ENCODE data around the gene DRGX. TPM values are rescaled to one million over a fixed set of nuclear protein-coding genes. Genes with fewer than 3 reads are reported as not detected.

Gene DRGX
- total RNA-seq, 1 experiment from 2014 or later: not detected

GRCh38 chr10:49335364-49335972, 60.4 kb downstream of the DRGX start:
- H3K79me2 ChIP-seq (ENCODE audit: low read length): no peaks in the 10 kb centered on the region
- H3K4me3 ChIP-seq (ENCODE audit: low read length): no peak overlapping the region
- no peak for DNase-seq
- no peaks in the 10 kb centered on the region for H3K9me2 ChIP-seq (replicated peaks; ENCODE audit: insufficient read depth, low read length)
- H3K4me1 ChIP-seq (ENCODE audit: low read length): no peaks in the 10 kb centered on the region
- H3K27me3 ChIP-seq (ENCODE audit: low read length): no peaks in the 10 kb centered on the region
- H3K9me3 ChIP-seq (ENCODE audit: low read length): no peaks in the 10 kb centered on the region
- no peak overlapping the region for H2AFZ ChIP-seq (ENCODE audit: low read length)
- no peak overlapping the region for H3K27ac ChIP-seq (ENCODE audit: low read length)
- no peaks in the 10 kb centered on the region for H3K36me3 ChIP-seq (ENCODE audit: insufficient read depth, low read length)
- H3K4me2 ChIP-seq (ENCODE audit: low read depth, low read length, poor library complexity, severe bottlenecking): no peak overlapping the region
- no peak overlapping the region for H3K9ac ChIP-seq (ENCODE audit: low read length)
- no peaks in the 10 kb centered on the region for H4K20me1 ChIP-seq (ENCODE audit: insufficient read depth, low read depth, low read length)

- H3K36me3 ChIP-seq (ENCODE audit: insufficient read depth, low read length): no peaks in the 10 kb centered on the region
- H3K9me2 ChIP-seq (replicated peaks; ENCODE audit: insufficient read depth, low read length): no peaks in the 10 kb centered on the region
- H3K79me2 ChIP-seq (ENCODE audit: low read length): no peaks in the 10 kb centered on the region
- H3K9ac ChIP-seq (ENCODE audit: low read length): no peak overlapping the region
- no peaks in the 10 kb centered on the region for H3K4me1 ChIP-seq (ENCODE audit: low read length)
- H3K4me2 ChIP-seq (ENCODE audit: low read depth, low read length, poor library complexity, severe bottlenecking): no peak overlapping the region
- no peak overlapping the region for H3K27ac ChIP-seq (ENCODE audit: low read length)
- H2AFZ ChIP-seq (ENCODE audit: low read length): no peak overlapping the region
- no peak for DNase-seq
- no peak overlapping the region for H3K4me3 ChIP-seq (ENCODE audit: low read length)
- H3K27me3 ChIP-seq (ENCODE audit: low read length): no peaks in the 10 kb centered on the region
- H3K9me3 ChIP-seq (ENCODE audit: low read length): no peaks in the 10 kb centered on the region
- no peaks in the 10 kb centered on the region for H4K20me1 ChIP-seq (ENCODE audit: insufficient read depth, low read depth, low read length)
These were observed 60.9 kb downstream of the DRGX start for GRCh38 chr10:49334964-49335363.

GRCh38 chr10:49333192-49333591, 62.7 kb downstream of the DRGX start:
- H2AFZ ChIP-seq (ENCODE audit: low read length): no peak overlapping the region
- H3K4me2 ChIP-seq (ENCODE audit: low read depth, low read length, poor library complexity, severe bottlenecking): no peak overlapping the region
- no peaks in the 10 kb centered on the region for H3K9me2 ChIP-seq (replicated peaks; ENCODE audit: insufficient read depth, low read length)
- H3K9ac ChIP-seq (ENCODE audit: low read length): no peak overlapping the region
- no peaks in the 10 kb centered on the region for H3K27me3 ChIP-seq (ENCODE audit: low read length)
- no peak for DNase-seq
- H3K36me3 ChIP-seq (ENCODE audit: insufficient read depth, low read length): no peaks in the 10 kb centered on the region
- no peaks in the 10 kb centered on the region for H3K9me3 ChIP-seq (ENCODE audit: low read length)
- H3K27ac ChIP-seq (ENCODE audit: low read length): no peak overlapping the region
- H3K4me3 ChIP-seq (ENCODE audit: low read length): no peak overlapping the region
- H4K20me1 ChIP-seq (ENCODE audit: insufficient read depth, low read depth, low read length): no peaks in the 10 kb centered on the region
- H3K4me1 ChIP-seq (ENCODE audit: low read length): no peaks in the 10 kb centered on the region
- H3K79me2 ChIP-seq (ENCODE audit: low read length): no peaks in the 10 kb centered on the region

GRCh38 chr10:49332768-49333167, 63.1 kb downstream of the DRGX start:
- Histone ChIP-seq H2AFZ (ENCODE audit: low read length) (no peak overlapping the region), H3K4me3 (ENCODE audit: low read length) (no peak overlapping the region), H3K27me3 (ENCODE audit: low read length) (no peaks in the 10 kb centered on the region), H3K79me2 (ENCODE audit: low read length) (no peaks in the 10 kb centered on the region), H3K36me3 (ENCODE audit: insufficient read depth, low read length) (no peaks in the 10 kb centered on the region), H3K4me2 (ENCODE audit: low read depth, low read length, poor library complexity, severe bottlenecking) (no peak overlapping the region), H3K27ac (ENCODE audit: low read length) (no peak overlapping the region), H3K9me2 (replicated peaks; ENCODE audit: insufficient read depth, low read length) (no peaks in the 10 kb centered on the region), H3K9me3 (ENCODE audit: low read length) (no peaks in the 10 kb centered on the region), H4K20me1 (ENCODE audit: insufficient read depth, low read depth, low read length) (no peaks in the 10 kb centered on the region), H3K9ac (ENCODE audit: low read length) (no peak overlapping the region), H3K4me1 (ENCODE audit: low read length) (no peaks in the 10 kb centered on the region)
- no peak for DNase-seq

GRCh38 chr10:49332333-49332732, 63.6 kb downstream of the DRGX start:
- Histone ChIP-seq H4K20me1 (ENCODE audit: insufficient read depth, low read depth, low read length) (no peaks in the 10 kb centered on the region), H3K79me2 (ENCODE audit: low read length) (no peaks in the 10 kb centered on the region)
- DNase-seq: no peak

GRCh38 chr10:49331431-49331830, 64.5 kb downstream of the DRGX start:
- H3K27me3 ChIP-seq (ENCODE audit: low read length): no peaks in the 10 kb centered on the region
- H2AFZ ChIP-seq (ENCODE audit: low read length): no peak overlapping the region
- H3K9me2 ChIP-seq (replicated peaks; ENCODE audit: insufficient read depth, low read length): no peaks in the 10 kb centered on the region

More at GRCh38 chr10:49332333-49332732, 63.6 kb downstream of the DRGX start:
- no peaks in the 10 kb centered on the region for H3K36me3 ChIP-seq (ENCODE audit: insufficient read depth, low read length)
- no peaks in the 10 kb centered on the region for H3K27me3 ChIP-seq (ENCODE audit: low read length)
- H3K9me3 ChIP-seq (ENCODE audit: low read length): no peaks in the 10 kb centered on the region
- H2AFZ ChIP-seq (ENCODE audit: low read length): no peak overlapping the region
- no peak overlapping the region for H3K9ac ChIP-seq (ENCODE audit: low read length)
- H3K4me2 ChIP-seq (ENCODE audit: low read depth, low read length, poor library complexity, severe bottlenecking): no peak overlapping the region
- no peak overlapping the region for H3K27ac ChIP-seq (ENCODE audit: low read length)
- H3K4me3 ChIP-seq (ENCODE audit: low read length): no peak overlapping the region
- no peaks in the 10 kb centered on the region for H3K4me1 ChIP-seq (ENCODE audit: low read length)
- H3K9me2 ChIP-seq (replicated peaks; ENCODE audit: insufficient read depth, low read length): no peaks in the 10 kb centered on the region

GRCh38 chr10:49330127-49330665, 65.7 kb downstream of the DRGX start:
- Histone ChIP-seq H2AFZ (ENCODE audit: low read length) (no peak overlapping the region), H3K9me2 (replicated peaks; ENCODE audit: insufficient read depth, low read length) (no peaks in the 10 kb centered on the region), H3K27ac (ENCODE audit: low read length) (no peak overlapping the region), H3K9me3 (ENCODE audit: low read length) (no peaks in the 10 kb centered on the region), H3K4me2 (ENCODE audit: low read depth, low read length, poor library complexity, severe bottlenecking) (no peak overlapping the region), H3K27me3 (ENCODE audit: low read length) (no peaks in the 10 kb centered on the region), H3K79me2 (ENCODE audit: low read length) (no peaks in the 10 kb centered on the region), H4K20me1 (ENCODE audit: insufficient read depth, low read depth, low read length) (no peaks in the 10 kb centered on the region), H3K4me3 (ENCODE audit: low read length) (no peak overlapping the region), H3K4me1 (ENCODE audit: low read length) (no peaks in the 10 kb centered on the region), H3K36me3 (ENCODE audit: insufficient read depth, low read length) (no peaks in the 10 kb centered on the region), H3K9ac (ENCODE audit: low read length) (no peak overlapping the region)
- no peak for DNase-seq

More at GRCh38 chr10:49331431-49331830, 64.5 kb downstream of the DRGX start:
- Histone ChIP-seq H3K27ac (ENCODE audit: low read length) (no peak overlapping the region), H3K9me3 (ENCODE audit: low read length) (no peaks in the 10 kb centered on the region), H4K20me1 (ENCODE audit: insufficient read depth, low read depth, low read length) (no peaks in the 10 kb centered on the region), H3K4me3 (ENCODE audit: low read length) (no peak overlapping the region), H3K4me2 (ENCODE audit: low read depth, low read length, poor library complexity, severe bottlenecking) (no peak overlapping the region), H3K4me1 (ENCODE audit: low read length) (no peaks in the 10 kb centered on the region), H3K9ac (ENCODE audit: low read length) (no peak overlapping the region), H3K79me2 (ENCODE audit: low read length) (no peaks in the 10 kb centered on the region), H3K36me3 (ENCODE audit: insufficient read depth, low read length) (no peaks in the 10 kb centered on the region)
- no peak for DNase-seq

- no peaks in the 10 kb centered on the region for H3K9me3 ChIP-seq (ENCODE audit: low read length)
- DNase-seq: no peak
- no peak overlapping the region for H3K4me2 ChIP-seq (ENCODE audit: low read depth, low read length, poor library complexity, severe bottlenecking)
- no peak overlapping the region for H3K27ac ChIP-seq (ENCODE audit: low read length)
- no peak overlapping the region for H3K4me3 ChIP-seq (ENCODE audit: low read length)
- H3K79me2 ChIP-seq (ENCODE audit: low read length): no peaks in the 10 kb centered on the region
- no peaks in the 10 kb centered on the region for H3K4me1 ChIP-seq (ENCODE audit: low read length)
- no peaks in the 10 kb centered on the region for H3K27me3 ChIP-seq (ENCODE audit: low read length)
- no peak overlapping the region for H2AFZ ChIP-seq (ENCODE audit: low read length)
- H3K9me2 ChIP-seq (replicated peaks; ENCODE audit: insufficient read depth, low read length): no peaks in the 10 kb centered on the region
- H3K9ac ChIP-seq (ENCODE audit: low read length): no peak overlapping the region
- H3K36me3 ChIP-seq (ENCODE audit: insufficient read depth, low read length): no peaks in the 10 kb centered on the region
- H4K20me1 ChIP-seq (ENCODE audit: insufficient read depth, low read depth, low read length): no peaks in the 10 kb centered on the region
These were observed 66.8 kb downstream of the DRGX start for GRCh38 chr10:49329146-49329505.

All from Karpas-422 (cell line).